GM23338 (cell line): Measurements from ENCODE around the gene SLC15A5. TPM values are rescaled to one million over a fixed set of nuclear protein-coding genes. Genes with fewer than 3 reads are reported as not detected.

ENCODE experiments used
- ATAC-seq: fragments of 200-7000 bp; cut with Tn5 transposase; 3 replicates; pipeline ENCODE4 v1.9.1; 2020
- DNase-seq: peaks from one replicate; pipeline ENCODE4 v3.0.0-alpha.2; 2015; ENCODE audit warnings: low spot score
- H2AFZ ChIP-seq: fragments of 200-600 bp; sonication (generic); 2 replicates; pipeline ENCODE4 v1.8.0; 2016; ENCODE audit warnings: antibody characterized with exemption, mild to moderate bottlenecking, moderate library complexity
- H3F3A ChIP-seq: fragments of 200-600 bp; sonication (generic); replicated peaks from 2 replicates; pipeline ENCODE4 v1.8.0; 2017; ENCODE audit warnings: antibody characterized with exemption, mixed run types, low read depth
- H3K27ac ChIP-seq: fragments of 200-600 bp; sonication (generic); 2 replicates; pipeline ENCODE4 v1.6.1; 2016; ENCODE audit warnings: low read depth
- H3K27me3 ChIP-seq: fragments of 200-600 bp; sonication (generic); 2 replicates; pipeline ENCODE4 v1.8.0; 2016; ENCODE audit warnings: mild to moderate bottlenecking, mixed run types, moderate library complexity; ENCODE audit not compliant: insufficient read depth
- H3K36me3 ChIP-seq: fragments of 200-600 bp; sonication (generic); 2 replicates; pipeline ENCODE4 v1.8.0; 2016; ENCODE audit warnings: mild to moderate bottlenecking; ENCODE audit not compliant: insufficient read depth
- H3K4me1 ChIP-seq: fragments of 200-600 bp; sonication (generic); 2 replicates; pipeline ENCODE4 v1.8.0; 2016; ENCODE audit warnings: mild to moderate bottlenecking, moderate library complexity; ENCODE audit not compliant: insufficient read depth
- H3K4me2 ChIP-seq: fragments of 200-600 bp; sonication (generic); 2 replicates; pipeline ENCODE4 v1.7.1; 2017; ENCODE audit warnings: mixed run types
- H3K4me3 ChIP-seq: fragments of 200-600 bp; sonication (generic); 2 replicates; pipeline ENCODE4 v1.6.1; 2016; ENCODE audit warnings: mixed run types
- H3K79me2 ChIP-seq: fragments of 200-600 bp; sonication (generic); replicated peaks from 2 replicates; pipeline ENCODE4 v1.8.0; 2017; ENCODE audit warnings: mild to moderate bottlenecking; ENCODE audit not compliant: insufficient read depth
- H3K9me2 ChIP-seq: fragments of 200-600 bp; sonication (generic); 2 replicates; pipeline ENCODE4 v1.8.0; 2017; ENCODE audit not compliant: insufficient read depth
- H4K20me1 ChIP-seq: fragments of 200-600 bp; sonication (generic); replicated peaks from 2 replicates; pipeline ENCODE4 v1.8.0; 2017; ENCODE audit warnings: mild to moderate bottlenecking; ENCODE audit not compliant: insufficient read depth
- H3K27ac Mint-ChIP-seq: 2 replicates; pipeline ENCODE4 v1.8.0; 2020; ENCODE audit warnings: inconsistent platforms, mild to moderate bottlenecking, moderate library complexity, mixed read lengths
- H3K27me3 Mint-ChIP-seq: 3 replicates; pipeline ENCODE4 v1.8.0; 2022; ENCODE audit warnings: low read depth, mild to moderate bottlenecking, moderate library complexity, mixed read lengths, inconsistent platforms; ENCODE audit not compliant: insufficient read depth, poor library complexity
- H3K36me3 Mint-ChIP-seq: 3 replicates; pipeline ENCODE4 v1.8.0; 2021; ENCODE audit warnings: low read depth, mild to moderate bottlenecking, inconsistent platforms, moderate library complexity, mixed read lengths
- H3K4me1 Mint-ChIP-seq: 3 replicates; pipeline ENCODE4 v1.8.0; 2020; ENCODE audit warnings: mild to moderate bottlenecking, inconsistent platforms, mixed read lengths
- H3K4me3 Mint-ChIP-seq: 3 replicates; pipeline ENCODE4 v1.8.0; 2021; ENCODE audit warnings: moderate library complexity, mild to moderate bottlenecking, inconsistent platforms, mixed read lengths
- H3K9me3 Mint-ChIP-seq: 3 replicates; pipeline ENCODE4 v1.8.0; 2020; ENCODE audit warnings: moderate library complexity, mild to moderate bottlenecking, inconsistent platforms, mixed read lengths
- CREB1 ChIP-seq: fragments of 250-450 bp; sonication (Bioruptor Pico); IDR thresholded peaks from 2 replicates; pipeline ENCODE4 v1.5.0; 2020; ENCODE audit warnings: low read depth, mild to moderate bottlenecking, moderate library complexity
- CTCF ChIP-seq, 2 experiments: fragments of 200-600 bp in 1 of 2; sonication (generic) in 1 of 2; conservative IDR thresholded peaks; 2 replicates each; pipeline versions ENCODE4 v1.5.1 to v1.6.1; 2016 to 2017; ENCODE audit warnings: antibody characterized with exemption in 2 of 2, low read depth in 2 of 2, mild to moderate bottlenecking in 2 of 2, moderate library complexity in 1 of 2
- ETS1 ChIP-seq: IDR thresholded peaks from 2 replicates; pipeline ENCODE4 v1.6.1; 2016; ENCODE audit warnings: antibody characterized with exemption
- EZH2 ChIP-seq: fragments of 200-600 bp; sonication (generic); IDR thresholded peaks from one replicate; pipeline ENCODE4 v1.8.0; 2017; ENCODE audit warnings: antibody characterized with exemption, mild to moderate bottlenecking, low read depth; ENCODE audit not compliant: unreplicated experiment
- EZH2phosphoT487 ChIP-seq: fragments of 200-600 bp; sonication (generic); IDR thresholded peaks from one replicate; pipeline ENCODE4 v1.8.1; 2018; ENCODE audit warnings: antibody characterized with exemption; ENCODE audit not compliant: unreplicated experiment
- JUNB ChIP-seq: IDR thresholded peaks from one replicate; pipeline ENCODE4 v1.6.1; 2016; ENCODE audit warnings: antibody characterized with exemption; ENCODE audit not compliant: unreplicated experiment
- NANOG ChIP-seq: IDR thresholded peaks from 2 replicates; pipeline ENCODE4 v1.6.1; 2016; ENCODE audit warnings: antibody characterized with exemption, borderline replicate concordance
- POLR2AphosphoS5 ChIP-seq: IDR thresholded peaks from 2 replicates; pipeline ENCODE4 v1.6.1; 2016; ENCODE audit warnings: antibody characterized with exemption, low read depth
- REST ChIP-seq: IDR thresholded peaks from one replicate; pipeline ENCODE4 v1.6.1; 2018; ENCODE audit warnings: antibody characterized with exemption; ENCODE audit not compliant: unreplicated experiment
- STAT1 ChIP-seq: IDR thresholded peaks from one replicate; pipeline ENCODE4 v1.6.1; 2016; ENCODE audit warnings: antibody characterized with exemption; ENCODE audit not compliant: unreplicated experiment
- ZNF114 ChIP-seq: fragments of 250-450 bp; sonication (Bioruptor Pico); IDR thresholded peaks from 2 replicates; pipeline ENCODE4 v1.5.0; 2020; ENCODE audit warnings: mild to moderate bottlenecking, moderate library complexity
- ZNF331 ChIP-seq: fragments of 250-450 bp; sonication (Bioruptor Pico); IDR thresholded peaks from 2 replicates; pipeline ENCODE4 v1.5.0; 2020; ENCODE audit warnings: low read depth, mild to moderate bottlenecking, moderate library complexity
- ZNF462 ChIP-seq: fragments of 250-450 bp; sonication (Bioruptor Pico); IDR thresholded peaks from 2 replicates; pipeline ENCODE4 v1.5.0; 2020; ENCODE audit warnings: mild to moderate bottlenecking, moderate library complexity
- polyA plus RNA-seq: library from polyadenylated mRNA; unstranded; fragments of >200 nt; fragmentation: Nextera tagmentation; extraction: Ambion mirVana; gene quantifications from 2 replicates; pipeline ENCODE4 v1.2.1, GENCODE V29; 2016
- total RNA-seq: library from RNA; depleted of rRNA; stranded (reverse); fragments of >200 nt; shearing (Covaris generic); gene quantifications from 2 replicates; pipeline ENCODE4 v1.2.3, GENCODE V29; 2014

Gene SLC15A5
- total and polyA plus RNA-seq, 2 experiments from 2014 or later, result not detected

GRCh38 chr12:16163901-16164300 is 113.6 kb downstream of the SLC15A5 start:
- Histone ChIP-seq H3F3A (no peaks in the 10 kb centered on the region), H3K79me2 (no peaks in the 10 kb centered on the region), H3K4me1 (peaks cover 5% of the 10 kb centered on the region; the same call in 1 of the 2 replicates), H3K27ac (no peak overlapping the region), H2AFZ (no peak overlapping the region), H4K20me1 (no peaks in the 10 kb centered on the region), H3K4me2 (no peak overlapping the region), H3K36me3 (no peaks in the 10 kb centered on the region), H3K4me3 (no peak overlapping the region), H3K27me3 (no peaks in the 10 kb centered on the region), H3K9me2 (no peaks in the 10 kb centered on the region)
- Mint-ChIP-seq H3K9me3 (no peaks in the 10 kb centered on the region), H3K27ac (no peak overlapping the region), H3K4me1 (peaks cover 6% of the 10 kb centered on the region; the same call in 2 of the 3 replicates), H3K27me3 (no peaks in the 10 kb centered on the region), H3K4me3 (no peak overlapping the region), H3K36me3 (no peaks in the 10 kb centered on the region)
- ATAC-seq (no peak), DNase-seq (no peak)
- TF ChIP-seq ZNF114 (no peak), ETS1 (no peak), CREB1 (CRISPR knock-in tag) (no peak), CTCF (conservative IDR thresholded peaks at IDR 0.05; ENCODE audit: low read depth in 2 of 2) (no peak), REST (no peak), STAT1 (no peak), ZNF462 (CRISPR knock-in tag) (no peak), EZH2phosphoT487 (no peak), EZH2 (no peak), ZNF331 (no peak), JUNB (no peak), POLR2AphosphoS5 (no peak), NANOG (no peak)
